Panc1 (cell line): ENCODE results near the gene SHROOM3.

Source experiments
- POLR2AphosphoS5 ChIP-seq: IDR thresholded peaks from 2 replicates; pipeline ENCODE4 v1.6.1; 2012; ENCODE audit warnings: mild to moderate bottlenecking, low read depth, low read length, moderate library complexity
- SIN3A ChIP-seq: IDR thresholded peaks from 2 replicates; pipeline ENCODE4 v1.6.1; 2012; ENCODE audit warnings: low read depth, mild to moderate bottlenecking, low read length, moderate library complexity, borderline replicate concordance; ENCODE audit not compliant: insufficient read depth
- TCF7L2 ChIP-seq: IDR thresholded peaks from 2 replicates; pipeline ENCODE4 v1.6.1; 2011; ENCODE audit warnings: mild to moderate bottlenecking, low read depth, low read length, inconsistent platforms
- TF ChIP-seq, protein P1 (sequence below): fragments of 450-650 bp; IDR thresholded peaks from 2 replicates; pipeline ENCODE4 v1.5.1; 2017; ENCODE audit warnings: mild to moderate bottlenecking
- TF ChIP-seq, protein P2 (sequence below), 2 experiments: IDR thresholded peaks; 2 replicates each; pipeline ENCODE4 v1.6.1; 2011 to 2012; ENCODE audit warnings: low read depth in 2 of 2, control low read depth in 1 of 2, low read length in 1 of 2, mild to moderate bottlenecking in 1 of 2, moderate library complexity in 1 of 2; ENCODE audit not compliant: insufficient read depth in 1 of 2

DNA sequence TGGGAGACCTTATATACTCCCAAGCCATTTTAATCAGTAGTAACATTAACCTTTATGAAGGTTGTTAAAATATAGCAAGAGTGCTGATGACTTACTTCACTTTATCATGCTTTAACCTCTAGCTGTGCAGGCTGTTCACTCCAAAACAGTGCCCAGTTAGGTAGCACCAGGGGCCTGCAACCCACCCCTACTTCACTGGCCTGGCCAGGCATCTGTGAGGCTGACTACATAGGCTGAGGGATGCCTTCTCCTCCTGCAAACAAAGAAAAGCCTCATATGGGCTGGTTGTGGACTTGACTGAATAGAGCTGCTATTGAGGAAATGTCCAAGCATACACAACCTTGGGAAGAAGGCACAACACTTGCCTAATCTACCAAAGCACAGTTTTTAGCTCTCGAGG is 172.8 kb downstream of the SHROOM3 start:
- TF ChIP-seq, protein P1, sequence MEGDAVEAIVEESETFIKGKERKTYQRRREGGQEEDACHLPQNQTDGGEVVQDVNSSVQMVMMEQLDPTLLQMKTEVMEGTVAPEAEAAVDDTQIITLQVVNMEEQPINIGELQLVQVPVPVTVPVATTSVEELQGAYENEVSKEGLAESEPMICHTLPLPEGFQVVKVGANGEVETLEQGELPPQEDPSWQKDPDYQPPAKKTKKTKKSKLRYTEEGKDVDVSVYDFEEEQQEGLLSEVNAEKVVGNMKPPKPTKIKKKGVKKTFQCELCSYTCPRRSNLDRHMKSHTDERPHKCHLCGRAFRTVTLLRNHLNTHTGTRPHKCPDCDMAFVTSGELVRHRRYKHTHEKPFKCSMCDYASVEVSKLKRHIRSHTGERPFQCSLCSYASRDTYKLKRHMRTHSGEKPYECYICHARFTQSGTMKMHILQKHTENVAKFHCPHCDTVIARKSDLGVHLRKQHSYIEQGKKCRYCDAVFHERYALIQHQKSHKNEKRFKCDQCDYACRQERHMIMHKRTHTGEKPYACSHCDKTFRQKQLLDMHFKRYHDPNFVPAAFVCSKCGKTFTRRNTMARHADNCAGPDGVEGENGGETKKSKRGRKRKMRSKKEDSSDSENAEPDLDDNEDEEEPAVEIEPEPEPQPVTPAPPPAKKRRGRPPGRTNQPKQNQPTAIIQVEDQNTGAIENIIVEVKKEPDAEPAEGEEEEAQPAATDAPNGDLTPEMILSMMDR: no peak
- TF ChIP-seq POLR2AphosphoS5 (no peak), SIN3A (no peak), TCF7L2 (no peak)
- TF ChIP-seq, protein P2, sequence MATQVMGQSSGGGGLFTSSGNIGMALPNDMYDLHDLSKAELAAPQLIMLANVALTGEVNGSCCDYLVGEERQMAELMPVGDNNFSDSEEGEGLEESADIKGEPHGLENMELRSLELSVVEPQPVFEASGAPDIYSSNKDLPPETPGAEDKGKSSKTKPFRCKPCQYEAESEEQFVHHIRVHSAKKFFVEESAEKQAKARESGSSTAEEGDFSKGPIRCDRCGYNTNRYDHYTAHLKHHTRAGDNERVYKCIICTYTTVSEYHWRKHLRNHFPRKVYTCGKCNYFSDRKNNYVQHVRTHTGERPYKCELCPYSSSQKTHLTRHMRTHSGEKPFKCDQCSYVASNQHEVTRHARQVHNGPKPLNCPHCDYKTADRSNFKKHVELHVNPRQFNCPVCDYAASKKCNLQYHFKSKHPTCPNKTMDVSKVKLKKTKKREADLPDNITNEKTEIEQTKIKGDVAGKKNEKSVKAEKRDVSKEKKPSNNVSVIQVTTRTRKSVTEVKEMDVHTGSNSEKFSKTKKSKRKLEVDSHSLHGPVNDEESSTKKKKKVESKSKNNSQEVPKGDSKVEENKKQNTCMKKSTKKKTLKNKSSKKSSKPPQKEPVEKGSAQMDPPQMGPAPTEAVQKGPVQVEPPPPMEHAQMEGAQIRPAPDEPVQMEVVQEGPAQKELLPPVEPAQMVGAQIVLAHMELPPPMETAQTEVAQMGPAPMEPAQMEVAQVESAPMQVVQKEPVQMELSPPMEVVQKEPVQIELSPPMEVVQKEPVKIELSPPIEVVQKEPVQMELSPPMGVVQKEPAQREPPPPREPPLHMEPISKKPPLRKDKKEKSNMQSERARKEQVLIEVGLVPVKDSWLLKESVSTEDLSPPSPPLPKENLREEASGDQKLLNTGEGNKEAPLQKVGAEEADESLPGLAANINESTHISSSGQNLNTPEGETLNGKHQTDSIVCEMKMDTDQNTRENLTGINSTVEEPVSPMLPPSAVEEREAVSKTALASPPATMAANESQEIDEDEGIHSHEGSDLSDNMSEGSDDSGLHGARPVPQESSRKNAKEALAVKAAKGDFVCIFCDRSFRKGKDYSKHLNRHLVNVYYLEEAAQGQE (IDR thresholded peaks at IDR 0.05; ENCODE audit: insufficient read depth in 1 of 2, low read depth in 2 of 2, low read length in 1 of 2): no peak
